Spleen (tissue), 7 donors: Measurements from ENCODE around the gene S100A1.

Experiments
- POLR2A ChIP-seq, 3 donors: fragments of 450-650 bp; IDR thresholded peaks; one replicate each; pipeline ENCODE4 v1.5.1; 2017; ENCODE audit warnings: antibody characterized with exemption in 3 of 3, mild to moderate bottlenecking in 1 of 3
- TF ChIP-seq, protein P1 (sequence below), 11 experiments: fragments of 200-600 bp in 7 of 11; fragments of 450-650 bp in 4 of 11; sonication (generic) in 4 of 11; IDR thresholded peaks in 8 of 11; conservative IDR thresholded peaks in 3 of 11; 1 replicate in 7 of 11; 2 replicates in 4 of 11; pipeline versions ENCODE4 v1.4.0 to v1.8.0; 2016 to 2021; ENCODE audit warnings: antibody characterized with exemption in 11 of 11, inconsistent platforms in 4 of 11, mild to moderate bottlenecking in 1 of 11
- donor health status: DM: no; HTN: no; CAD: no; lungs with moderate emphysema.
- donor health status: DM: no; HTN: no; CAD: no.
- donor health status: DM: no; HTN: no; CAD: no.

- TF ChIP-seq, protein P1, sequence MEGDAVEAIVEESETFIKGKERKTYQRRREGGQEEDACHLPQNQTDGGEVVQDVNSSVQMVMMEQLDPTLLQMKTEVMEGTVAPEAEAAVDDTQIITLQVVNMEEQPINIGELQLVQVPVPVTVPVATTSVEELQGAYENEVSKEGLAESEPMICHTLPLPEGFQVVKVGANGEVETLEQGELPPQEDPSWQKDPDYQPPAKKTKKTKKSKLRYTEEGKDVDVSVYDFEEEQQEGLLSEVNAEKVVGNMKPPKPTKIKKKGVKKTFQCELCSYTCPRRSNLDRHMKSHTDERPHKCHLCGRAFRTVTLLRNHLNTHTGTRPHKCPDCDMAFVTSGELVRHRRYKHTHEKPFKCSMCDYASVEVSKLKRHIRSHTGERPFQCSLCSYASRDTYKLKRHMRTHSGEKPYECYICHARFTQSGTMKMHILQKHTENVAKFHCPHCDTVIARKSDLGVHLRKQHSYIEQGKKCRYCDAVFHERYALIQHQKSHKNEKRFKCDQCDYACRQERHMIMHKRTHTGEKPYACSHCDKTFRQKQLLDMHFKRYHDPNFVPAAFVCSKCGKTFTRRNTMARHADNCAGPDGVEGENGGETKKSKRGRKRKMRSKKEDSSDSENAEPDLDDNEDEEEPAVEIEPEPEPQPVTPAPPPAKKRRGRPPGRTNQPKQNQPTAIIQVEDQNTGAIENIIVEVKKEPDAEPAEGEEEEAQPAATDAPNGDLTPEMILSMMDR (IDR thresholded peaks at IDR 0.05 in 8 of 11, conservative IDR thresholded peaks at IDR 0.05 in 3 of 11), result no peak
- no peak for TF ChIP-seq POLR2A (IDR thresholded peaks at IDR 0.05)
Measured at GRCh38 chr1:153638261-153638660, 10.0 kb downstream of the S100A1 start.
